Measurements from ENCODE around the gene RGSL1. TPM values are rescaled to one million over a fixed set of nuclear protein-coding genes. Genes with fewer than 3 reads are reported as not detected.
"Not testable (repeated sequence)": the region's sequence is repeated elsewhere in the genome, so short reads cannot be mapped to it uniquely, and the experiment has no call there.

Gene RGSL1
- total RNA-seq, 1 experiment from 2014 or later: not detected

- DNase-seq: no peak
- no peaks in the 10 kb centered on the region for H3K36me3 ChIP-seq (replicated peaks; ENCODE audit: control insufficient read depth, insufficient read depth, low read length)
- no peaks in the 10 kb centered on the region for H3K27me3 ChIP-seq (ENCODE audit: control insufficient read depth, insufficient read depth, low read length)
- no peak overlapping the region for H3K4me3 ChIP-seq (ENCODE audit: insufficient read depth, low read depth, low read length)
Observed at GRCh38 chr1:182430263-182431068, 19.5 kb upstream of the RGSL1 start.

- no peak for DNase-seq
- no peaks in the 10 kb centered on the region for H3K27me3 ChIP-seq (ENCODE audit: control insufficient read depth, insufficient read depth, low read length)
- no peak overlapping the region for H3K4me3 ChIP-seq (ENCODE audit: insufficient read depth, low read depth, low read length)
- no peaks in the 10 kb centered on the region for H3K36me3 ChIP-seq (replicated peaks; ENCODE audit: control insufficient read depth, insufficient read depth, low read length)
Observed at GRCh38 chr1:182431278-182431677, 18.7 kb upstream of the RGSL1 start.

GRCh38 chr1:182433580-182433979 is 16.4 kb upstream of the RGSL1 start:
- Histone ChIP-seq H3K36me3 (replicated peaks; ENCODE audit: control insufficient read depth, insufficient read depth, low read length) (no peaks in the 10 kb centered on the region), H3K4me3 (ENCODE audit: insufficient read depth, low read depth, low read length) (no peak overlapping the region), H3K27me3 (ENCODE audit: control insufficient read depth, insufficient read depth, low read length) (no peaks in the 10 kb centered on the region)
- no peak for DNase-seq

GRCh38 chr1:182438326-182438725 is 11.6 kb upstream of the RGSL1 start:
- Histone ChIP-seq H3K36me3 (replicated peaks; ENCODE audit: control insufficient read depth, insufficient read depth, low read length) (no peaks in the 10 kb centered on the region), H3K4me3 (ENCODE audit: insufficient read depth, low read depth, low read length) (no peak overlapping the region), H3K27me3 (ENCODE audit: control insufficient read depth, insufficient read depth, low read length) (no peaks in the 10 kb centered on the region)
- DNase-seq: no peak

GRCh38 chr1:182441719-182442118 is 8.2 kb upstream of the RGSL1 start:
- peak; percentile 0 for DNase-seq
- H3K27me3 ChIP-seq (ENCODE audit: control insufficient read depth, insufficient read depth, low read length): no peaks in the 10 kb centered on the region
- no peak overlapping the region for H3K4me3 ChIP-seq (ENCODE audit: insufficient read depth, low read depth, low read length)
- no peaks in the 10 kb centered on the region for H3K36me3 ChIP-seq (replicated peaks; ENCODE audit: control insufficient read depth, insufficient read depth, low read length)

- H3K36me3 ChIP-seq (replicated peaks; ENCODE audit: control insufficient read depth, insufficient read depth, low read length): no peaks in the 10 kb centered on the region
- DNase-seq: peak; percentile 1
- no peaks in the 10 kb centered on the region for H3K27me3 ChIP-seq (ENCODE audit: control insufficient read depth, insufficient read depth, low read length)
- H3K4me3 ChIP-seq (ENCODE audit: insufficient read depth, low read depth, low read length): no peak overlapping the region
Observed at GRCh38 chr1:182442333-182442732, 7.6 kb upstream of the RGSL1 start.

- Histone ChIP-seq H3K36me3 (replicated peaks; ENCODE audit: control insufficient read depth, insufficient read depth, low read length) (no peaks in the 10 kb centered on the region), H3K27me3 (ENCODE audit: control insufficient read depth, insufficient read depth, low read length) (no peaks in the 10 kb centered on the region; the same call in 1 of the 2 replicates), H3K4me3 (ENCODE audit: insufficient read depth, low read depth, low read length) (no peak overlapping the region)
- DNase-seq: no peak
Observed at GRCh38 chr1:182444497-182444896, 5.4 kb upstream of the RGSL1 start.

GRCh38 chr1:182446033-182446669 is 3.8 kb upstream of the RGSL1 start:
- Histone ChIP-seq H3K36me3 (replicated peaks; ENCODE audit: control insufficient read depth, insufficient read depth, low read length) (no peaks in the 10 kb centered on the region), H3K27me3 (ENCODE audit: control insufficient read depth, insufficient read depth, low read length) (no peaks in the 10 kb centered on the region; the same call in 1 of the 2 replicates), H3K4me3 (ENCODE audit: insufficient read depth, low read depth, low read length) (no peak overlapping the region)
- DNase-seq: peak; percentile 66

- DNase-seq; H3K27me3 ChIP-seq (ENCODE audit: control insufficient read depth, insufficient read depth, low read length); H3K4me3 ChIP-seq (ENCODE audit: insufficient read depth, low read depth, low read length); H3K36me3 ChIP-seq (replicated peaks; ENCODE audit: control insufficient read depth, insufficient read depth, low read length): not testable (repeated sequence)
Observed at GRCh38 chr1:182447124-182447523, 2.8 kb upstream of the RGSL1 start.

- Histone ChIP-seq H3K4me3 (ENCODE audit: insufficient read depth, low read depth, low read length) (no peak overlapping the region), H3K27me3 (ENCODE audit: control insufficient read depth, insufficient read depth, low read length) (no peaks in the 10 kb centered on the region; the same call in 1 of the 2 replicates), H3K36me3 (replicated peaks; ENCODE audit: control insufficient read depth, insufficient read depth, low read length) (no peaks in the 10 kb centered on the region)
- DNase-seq: no peak
Observed at GRCh38 chr1:182447660-182448059, 2.3 kb upstream of the RGSL1 start.

GRCh38 chr1:182453631-182454030 is 3.7 kb downstream of the RGSL1 start:
- Histone ChIP-seq H3K4me3 (ENCODE audit: insufficient read depth, low read depth, low read length) (no peak overlapping the region), H3K27me3 (ENCODE audit: control insufficient read depth, insufficient read depth, low read length) (no peaks in the 10 kb centered on the region; the same call in 1 of the 2 replicates), H3K36me3 (replicated peaks; ENCODE audit: control insufficient read depth, insufficient read depth, low read length) (no peaks in the 10 kb centered on the region)
- no peak for DNase-seq

- no peak overlapping the region for H3K4me3 ChIP-seq (ENCODE audit: insufficient read depth, low read depth, low read length)
- no peak for DNase-seq
- no peaks in the 10 kb centered on the region for H3K36me3 ChIP-seq (replicated peaks; ENCODE audit: control insufficient read depth, insufficient read depth, low read length)
- H3K27me3 ChIP-seq (ENCODE audit: control insufficient read depth, insufficient read depth, low read length): no peaks in the 10 kb centered on the region; the same call in 1 of the 2 replicates
Observed at GRCh38 chr1:182457844-182458243, 7.9 kb downstream of the RGSL1 start.

GRCh38 chr1:182459949-182460348 is 10.0 kb downstream of the RGSL1 start:
- no peak overlapping the region for H3K4me3 ChIP-seq (ENCODE audit: insufficient read depth, low read depth, low read length)
- no peak for DNase-seq
- no peaks in the 10 kb centered on the region for H3K36me3 ChIP-seq (replicated peaks; ENCODE audit: control insufficient read depth, insufficient read depth, low read length)
- no peaks in the 10 kb centered on the region for H3K27me3 ChIP-seq (ENCODE audit: control insufficient read depth, insufficient read depth, low read length)

- Histone ChIP-seq H3K27me3 (ENCODE audit: control insufficient read depth, insufficient read depth, low read length) (no peaks in the 10 kb centered on the region), H3K4me3 (ENCODE audit: insufficient read depth, low read depth, low read length) (no peak overlapping the region), H3K36me3 (replicated peaks; ENCODE audit: control insufficient read depth, insufficient read depth, low read length) (no peaks in the 10 kb centered on the region)
- no peak for DNase-seq
Observed at GRCh38 chr1:182460550-182460951, 10.6 kb downstream of the RGSL1 start.

GRCh38 chr1:182473556-182473955 is 23.6 kb downstream of the RGSL1 start:
- H3K4me3 ChIP-seq (ENCODE audit: insufficient read depth, low read depth, low read length): no peak overlapping the region
- no peak for DNase-seq
- no peaks in the 10 kb centered on the region for H3K36me3 ChIP-seq (replicated peaks; ENCODE audit: control insufficient read depth, insufficient read depth, low read length)
- no peaks in the 10 kb centered on the region; the same call in 1 of the 2 replicates for H3K27me3 ChIP-seq (ENCODE audit: control insufficient read depth, insufficient read depth, low read length)

All from H7 (cell line).